ENCODE data around the gene SPNS3.

The SPNS3 gene

GRCh38 chr17:4445731-4446130 lies 12.0 kb downstream of the SPNS3 start:
- DNase-seq (ENCODE audit: extremely low spot score) = no peak
- ChIA-PET POLR2A (interaction anchor here (0.6 kb wide), 1 partner anchor 23 kb away, joined by 3 read pairs; no protein-coding TSS in a partner anchor), CTCF (no interaction called here)
- no peak for TF ChIP-seq CTCF (IDR thresholded peaks at IDR 0.05; ENCODE audit: control extremely low read depth, extremely low read depth, low read depth, missing control alignments)

GRCh38 chr17:4446326-4447071 lies 12.8 kb downstream of the SPNS3 start:
- peak; percentile 13 for DNase-seq (ENCODE audit: extremely low spot score)
- no peak for TF ChIP-seq CTCF (IDR thresholded peaks at IDR 0.05; ENCODE audit: control extremely low read depth, extremely low read depth, low read depth, missing control alignments)
- ChIA-PET POLR2A (no interaction called here), CTCF (no interaction called here)

GRCh38 chr17:4448197-4448980 lies 14.6 kb downstream of the SPNS3 start:
- TF ChIP-seq CTCF (IDR thresholded peaks at IDR 0.05; ENCODE audit: control extremely low read depth, extremely low read depth, low read depth, missing control alignments) = no peak
- CTCF ChIA-PET = interaction anchor here (1.7 kb wide), 1 partner anchor 28 kb away, joined by 5 read pairs; no protein-coding TSS in a partner anchor
- DNase-seq (ENCODE audit: extremely low spot score) = peak; percentile 17
- POLR2A ChIA-PET = no interaction called here

- no peak for TF ChIP-seq CTCF (IDR thresholded peaks at IDR 0.05; ENCODE audit: control extremely low read depth, extremely low read depth, low read depth, missing control alignments)
- POLR2A ChIA-PET = no interaction called here
- no peak for DNase-seq (ENCODE audit: extremely low spot score)
- CTCF ChIA-PET = interaction anchor here (1.7 kb wide), 1 partner anchor 29 kb away, joined by 5 read pairs; no protein-coding TSS in a partner anchor
Observed at GRCh38 chr17:4449736-4450135, 16.0 kb downstream of the SPNS3 start.

- no peak for TF ChIP-seq CTCF (IDR thresholded peaks at IDR 0.05; ENCODE audit: control extremely low read depth, extremely low read depth, low read depth, missing control alignments)
- CTCF ChIA-PET = interaction anchor here (1.0 to 1.6 kb wide), 4 partner anchors 16 to 116 kb away, joined by 3 read pairs; no protein-coding TSS in a partner anchor
- no peak for DNase-seq (ENCODE audit: extremely low spot score)
- POLR2A ChIA-PET = no interaction called here
Observed at GRCh38 chr17:4450710-4451316, 17.1 kb downstream of the SPNS3 start.

GRCh38 chr17:4453812-4454591 lies 20.3 kb downstream of the SPNS3 start:
- no peak for TF ChIP-seq CTCF (IDR thresholded peaks at IDR 0.05; ENCODE audit: control extremely low read depth, extremely low read depth, low read depth, missing control alignments)
- POLR2A ChIA-PET = no interaction called here
- no peak for DNase-seq (ENCODE audit: extremely low spot score)
- CTCF ChIA-PET = no interaction called here
